MG63 (cell line): ENCODE data around the gene DGKI. TPM values are rescaled to one million over a fixed set of nuclear protein-coding genes. Genes with fewer than 3 reads are reported as not detected.

ENCODE experiments used
- DNase-seq: peaks from one replicate; pipeline ENCODE4 v3.0.0-alpha.2; 2020
- H3K27me3 ChIP-seq: fragments of 250-450 bp; sonication (Bioruptor Pico); 2 replicates; pipeline ENCODE4 v1.5.1; 2020; ENCODE audit warnings: mild to moderate bottlenecking, moderate library complexity
- H3K36me3 ChIP-seq: fragments of 250-450 bp; sonication (Bioruptor Pico); 2 replicates; pipeline ENCODE4 v1.5.1; 2020; ENCODE audit warnings: mild to moderate bottlenecking, moderate library complexity
- H3K4me3 ChIP-seq: fragments of 250-450 bp; sonication (Bioruptor Pico); 2 replicates; pipeline ENCODE4 v1.5.1; 2020; ENCODE audit warnings: mild to moderate bottlenecking, moderate library complexity
- H3K9me3 ChIP-seq: fragments of 250-450 bp; sonication (Bioruptor Pico); 2 replicates; pipeline ENCODE4 v1.5.1; 2020; ENCODE audit warnings: mild to moderate bottlenecking, moderate library complexity
- total RNA-seq: library from RNA; depleted of rRNA; stranded (reverse); fragments of >200 nt; shearing (Covaris generic); gene quantifications from 2 replicates; pipeline ENCODE4 v1.2.3, GENCODE V29; 2014; ENCODE audit warnings: low replicate concordance

Gene DGKI
- total RNA-seq, 1 experiment from 2014 or later: 0.43 TPM

DNA sequence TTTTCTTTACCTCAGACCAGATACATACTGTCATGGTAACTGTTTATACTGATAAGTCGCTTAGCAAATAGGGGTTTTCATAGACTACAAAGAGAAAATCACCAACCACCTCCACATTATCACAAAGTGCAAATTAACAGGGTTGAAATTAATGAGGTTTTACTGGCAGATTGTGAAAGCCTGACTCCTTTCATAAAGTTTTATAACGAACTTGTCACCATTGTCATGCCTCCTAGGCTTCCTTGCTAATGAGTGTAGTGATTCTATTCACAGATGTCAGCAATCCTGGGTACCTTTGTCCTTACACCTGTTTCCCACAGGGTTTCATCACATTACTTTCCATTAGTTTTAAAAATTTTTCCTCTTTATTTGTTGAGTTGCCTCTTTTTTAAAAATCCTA lies 361.0 kb downstream of the DGKI start:
- no peak for DNase-seq
- Histone ChIP-seq H3K36me3 (no peaks in the 10 kb centered on the region), H3K4me3 (no peak overlapping the region), H3K9me3 (no peaks in the 10 kb centered on the region), H3K27me3 (no peaks in the 10 kb centered on the region)

GRCh38 chr7:137484326-137484725 lies 362.4 kb downstream of the DGKI start:
- Histone ChIP-seq H3K9me3 (no peaks in the 10 kb centered on the region), H3K27me3 (no peaks in the 10 kb centered on the region), H3K4me3 (no peak overlapping the region), H3K36me3 (no peaks in the 10 kb centered on the region)
- no peak for DNase-seq

DNA sequence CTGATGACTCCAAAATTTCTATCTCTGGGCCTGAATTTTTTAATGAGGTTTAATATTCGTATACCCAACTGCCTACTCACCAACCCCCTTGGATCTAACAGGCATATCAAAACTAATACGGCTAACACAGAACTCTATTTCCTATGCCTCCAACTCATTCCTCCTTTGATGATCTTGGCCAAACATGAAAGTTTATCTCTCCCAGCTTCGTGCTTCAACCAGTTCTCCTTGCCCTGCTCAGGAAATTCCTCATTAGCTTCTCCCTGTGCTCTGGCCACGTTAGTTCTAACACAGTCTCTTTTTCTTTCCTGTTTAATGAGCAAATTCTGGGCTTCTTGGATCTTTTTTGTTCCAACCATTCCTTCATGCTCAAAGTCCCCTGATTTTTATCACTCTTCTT lies 364.3 kb downstream of the DGKI start:
- DNase-seq: no peak
- Histone ChIP-seq H3K4me3 (no peak overlapping the region), H3K27me3 (no peaks in the 10 kb centered on the region), H3K9me3 (no peaks in the 10 kb centered on the region), H3K36me3 (no peaks in the 10 kb centered on the region)

DNA sequence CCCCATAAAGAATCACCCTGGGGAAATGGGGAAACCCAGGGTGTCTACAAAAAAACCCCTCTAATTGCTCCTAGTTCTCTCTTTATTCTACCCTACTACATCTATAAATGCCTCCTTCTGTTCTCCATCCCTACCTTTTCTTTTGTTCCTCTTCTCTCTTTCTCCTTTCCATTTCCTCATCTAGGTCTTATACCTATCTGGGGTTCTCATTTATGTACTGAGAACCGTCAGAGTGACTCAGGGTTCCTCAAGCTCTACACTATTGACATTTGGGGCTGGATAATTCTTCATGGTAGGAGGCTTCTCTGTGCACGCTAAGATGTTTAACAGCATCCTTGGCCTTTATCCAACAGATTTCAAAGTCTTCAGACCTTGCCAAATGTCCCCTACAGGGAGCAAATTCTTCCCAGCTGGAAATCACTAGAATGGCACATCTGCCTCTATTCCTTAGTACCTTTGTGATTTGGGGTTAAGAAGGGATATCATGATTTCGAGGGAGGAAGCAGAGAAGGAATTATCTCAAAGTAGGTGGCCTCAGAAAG lies 365.9 kb downstream of the DGKI start:
- Histone ChIP-seq H3K27me3 (no peaks in the 10 kb centered on the region), H3K36me3 (no peaks in the 10 kb centered on the region), H3K4me3 (no peak overlapping the region), H3K9me3 (no peaks in the 10 kb centered on the region)
- DNase-seq: no peak

- H3K4me3 ChIP-seq: no peak overlapping the region
- DNase-seq: no peak
- no peaks in the 10 kb centered on the region for H3K9me3 ChIP-seq
- H3K27me3 ChIP-seq: no peaks in the 10 kb centered on the region
- no peaks in the 10 kb centered on the region for H3K36me3 ChIP-seq
Measured at GRCh38 chr7:137480401-137480800, 366.4 kb downstream of the DGKI start.

GRCh38 chr7:137476937-137477336 lies 369.8 kb downstream of the DGKI start:
- Histone ChIP-seq H3K4me3 (no peak overlapping the region), H3K27me3 (no peaks in the 10 kb centered on the region), H3K36me3 (no peaks in the 10 kb centered on the region), H3K9me3 (no peaks in the 10 kb centered on the region)
- DNase-seq: no peak

- H3K9me3 ChIP-seq: no peaks in the 10 kb centered on the region
- no peaks in the 10 kb centered on the region for H3K27me3 ChIP-seq
- no peak overlapping the region for H3K4me3 ChIP-seq
- no peaks in the 10 kb centered on the region for H3K36me3 ChIP-seq
- peak; percentile 10 for DNase-seq
Measured at GRCh38 chr7:137475966-137476365, 370.8 kb downstream of the DGKI start.

DNA sequence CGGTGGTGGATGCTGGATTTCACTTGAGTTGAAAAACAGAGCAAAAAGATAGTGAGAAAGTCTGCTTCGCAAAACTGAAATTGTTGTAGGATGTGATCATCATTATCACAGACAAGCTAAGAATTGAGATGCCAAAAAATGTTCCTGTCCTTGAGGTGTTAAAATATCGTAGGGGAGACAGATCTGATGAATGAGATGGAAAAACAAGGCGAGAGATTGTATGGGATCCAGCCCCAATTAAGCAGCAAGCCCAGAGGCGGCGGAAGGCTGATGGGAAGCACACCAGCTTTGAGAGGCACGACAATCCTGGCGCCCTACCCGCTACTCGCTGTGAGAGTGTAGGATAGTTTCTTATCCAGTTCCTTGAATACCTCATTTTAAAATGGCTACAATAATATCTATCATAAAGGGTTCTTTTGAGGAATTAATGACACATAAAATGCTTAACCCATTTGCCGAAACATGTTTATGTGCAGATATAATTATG lies 372.2 kb downstream of the DGKI start:
- Histone ChIP-seq H3K36me3 (no peaks in the 10 kb centered on the region), H3K9me3 (no peaks in the 10 kb centered on the region), H3K27me3 (no peaks in the 10 kb centered on the region), H3K4me3 (no peak overlapping the region)
- DNase-seq: no peak

DNA sequence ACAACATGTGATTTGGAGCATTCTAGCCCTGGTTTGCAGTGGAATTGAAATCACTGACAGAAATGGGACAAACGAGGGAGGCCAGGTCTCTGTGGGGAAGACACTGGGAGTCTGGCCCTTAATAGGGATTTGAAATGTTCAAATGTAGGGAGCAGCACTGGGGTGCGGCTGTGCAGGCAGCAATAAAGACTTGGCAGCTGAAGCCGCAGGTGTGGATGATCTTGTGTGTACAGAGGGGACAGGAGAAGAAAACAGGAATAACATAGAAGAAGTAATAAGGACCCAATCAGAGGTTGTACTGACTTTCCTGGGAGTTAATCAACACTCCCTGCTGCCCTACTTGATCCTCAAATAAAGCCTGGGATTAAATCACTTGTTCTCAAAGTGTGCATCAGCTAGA lies 375.6 kb downstream of the DGKI start:
- H3K9me3 ChIP-seq: no peaks in the 10 kb centered on the region
- H3K36me3 ChIP-seq: no peaks in the 10 kb centered on the region
- no peaks in the 10 kb centered on the region for H3K27me3 ChIP-seq
- H3K4me3 ChIP-seq: no peak overlapping the region
- DNase-seq: no peak

DNA sequence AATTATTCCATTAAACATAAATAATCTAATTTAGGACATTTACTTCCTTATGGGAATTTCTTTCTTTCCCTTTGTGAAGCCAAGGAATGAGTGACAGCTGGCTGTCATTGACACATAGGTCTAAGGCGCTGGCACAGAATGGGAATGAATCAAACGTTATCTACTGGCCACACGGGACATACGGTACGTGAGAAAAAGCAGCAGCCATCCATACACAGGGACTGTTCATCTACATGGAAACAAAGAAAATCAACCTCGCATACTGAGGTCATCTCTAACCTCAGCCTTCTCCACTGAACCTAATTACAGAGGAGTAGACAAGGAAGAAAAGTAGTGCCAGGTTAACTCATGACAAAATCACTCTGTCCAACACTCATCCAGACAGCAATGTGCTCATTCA lies 376.9 kb downstream of the DGKI start:
- no peak for DNase-seq
- no peak overlapping the region for H3K4me3 ChIP-seq
- no peaks in the 10 kb centered on the region for H3K9me3 ChIP-seq
- H3K27me3 ChIP-seq: no peaks in the 10 kb centered on the region
- no peaks in the 10 kb centered on the region for H3K36me3 ChIP-seq

- H3K27me3 ChIP-seq: no peaks in the 10 kb centered on the region
- no peak for DNase-seq
- no peaks in the 10 kb centered on the region for H3K36me3 ChIP-seq
- H3K9me3 ChIP-seq: no peaks in the 10 kb centered on the region
- no peak overlapping the region for H3K4me3 ChIP-seq
Measured at GRCh38 chr7:137469191-137469811, 377.5 kb downstream of the DGKI start.

GRCh38 chr7:137462847-137463246 lies 383.9 kb downstream of the DGKI start:
- no peak for DNase-seq
- Histone ChIP-seq H3K9me3 (no peaks in the 10 kb centered on the region), H3K36me3 (no peaks in the 10 kb centered on the region), H3K27me3 (no peaks in the 10 kb centered on the region), H3K4me3 (no peak overlapping the region)

DNA sequence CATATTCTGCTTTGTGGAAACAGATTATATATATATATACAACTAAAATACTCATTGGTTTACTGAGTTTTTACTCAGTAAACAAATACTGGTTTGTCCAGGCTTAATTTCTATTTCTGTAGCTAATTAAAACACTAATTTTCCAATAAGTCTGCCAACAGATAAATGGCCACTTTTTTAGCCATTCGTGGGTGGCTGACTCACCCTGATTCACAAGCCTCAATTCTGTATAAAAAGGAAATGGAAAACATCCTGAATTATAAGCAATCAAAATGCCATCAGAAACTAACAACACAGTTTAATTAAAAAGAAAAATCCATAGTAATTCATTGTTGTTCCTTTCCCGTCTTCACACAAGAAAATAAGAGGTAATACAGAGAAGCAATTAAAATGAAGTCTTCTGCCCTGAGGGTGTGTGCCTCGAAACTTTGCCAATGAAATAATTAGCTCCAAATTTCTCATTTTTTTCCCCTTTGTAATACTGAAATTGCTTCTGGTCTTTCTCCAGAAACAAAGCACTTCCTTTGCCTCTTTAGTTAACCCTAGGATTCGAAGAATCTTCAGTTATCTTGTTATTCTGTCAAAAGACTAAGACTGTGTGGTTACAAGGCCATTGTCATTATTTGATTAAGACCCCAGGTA lies 384.6 kb downstream of the DGKI start:
- no peak overlapping the region for H3K4me3 ChIP-seq
- no peaks in the 10 kb centered on the region for H3K9me3 ChIP-seq
- no peaks in the 10 kb centered on the region for H3K27me3 ChIP-seq
- H3K36me3 ChIP-seq: no peaks in the 10 kb centered on the region
- peak; percentile 1 for DNase-seq

DNA sequence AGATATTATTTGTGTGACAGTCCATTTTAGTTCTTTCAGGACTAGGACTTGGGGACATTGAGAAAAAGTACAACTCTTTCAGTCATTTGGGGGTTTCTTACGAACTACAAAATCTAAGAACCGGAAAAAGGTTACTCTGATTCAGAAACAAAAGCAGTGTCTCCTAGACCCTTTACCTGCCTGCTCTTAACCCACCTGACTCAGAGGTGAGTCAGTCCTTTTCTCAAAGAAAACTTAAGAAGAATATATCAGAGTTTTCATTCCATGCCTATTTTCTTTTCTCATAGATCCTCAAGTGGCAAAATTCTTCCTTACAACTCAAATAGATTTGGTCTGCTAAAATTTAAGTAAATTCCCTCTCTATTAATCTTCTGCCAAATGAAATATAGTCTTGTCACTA lies 388.4 kb downstream of the DGKI start:
- Histone ChIP-seq H3K4me3 (no peak overlapping the region), H3K27me3 (no peaks in the 10 kb centered on the region), H3K36me3 (no peaks in the 10 kb centered on the region), H3K9me3 (no peaks in the 10 kb centered on the region)
- DNase-seq: no peak

DNA sequence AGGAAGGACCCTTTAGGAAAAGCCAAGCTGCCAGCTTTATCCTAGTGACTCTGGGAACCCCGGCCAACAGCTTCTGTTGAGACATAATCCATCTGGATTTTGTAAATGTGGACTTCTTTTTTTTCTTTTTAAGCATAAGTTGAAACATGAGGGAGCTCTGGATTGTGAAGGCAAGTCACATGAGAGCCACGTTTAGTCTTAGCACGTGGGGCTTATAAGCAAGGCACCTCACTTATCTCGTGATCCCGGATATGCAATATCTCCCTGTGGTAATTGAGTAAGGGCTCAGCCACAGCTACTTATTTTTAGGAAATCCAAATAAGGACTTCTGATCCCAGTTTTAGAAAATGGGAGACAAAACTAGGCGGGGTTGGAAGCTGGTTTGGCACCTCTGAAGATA lies 392.0 kb downstream of the DGKI start:
- DNase-seq: no peak

GRCh38 chr7:137454246-137454724 lies 392.5 kb downstream of the DGKI start:
- no peaks in the 10 kb centered on the region for H3K9me3 ChIP-seq
- no peaks in the 10 kb centered on the region for H3K36me3 ChIP-seq
- H3K4me3 ChIP-seq: no peak overlapping the region
- no peaks in the 10 kb centered on the region for H3K27me3 ChIP-seq
- no peak for DNase-seq

More for the DNA sequence above, 392.0 kb downstream of the DGKI start:
- Histone ChIP-seq H3K9me3 (no peaks in the 10 kb centered on the region), H3K36me3 (no peaks in the 10 kb centered on the region), H3K27me3 (no peaks in the 10 kb centered on the region), H3K4me3 (no peak overlapping the region)

DNA sequence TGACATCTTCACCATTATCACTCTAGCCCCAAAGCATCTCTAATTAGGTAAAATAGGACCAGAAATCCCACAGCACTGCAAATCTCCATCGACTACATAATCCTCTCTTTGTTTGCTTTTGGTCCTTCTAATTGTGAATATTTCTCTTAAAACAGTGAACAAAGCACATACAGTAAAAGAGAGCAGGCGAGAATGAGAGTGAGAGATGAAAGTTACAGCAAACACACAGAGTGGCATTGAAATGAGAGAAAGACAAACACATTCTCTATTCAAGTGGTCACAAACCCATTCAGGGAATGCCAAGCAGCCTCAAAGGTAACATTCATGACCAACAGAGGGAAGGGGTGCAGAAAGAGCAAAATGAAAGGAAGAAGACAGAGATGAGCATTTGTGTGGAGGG lies 393.4 kb downstream of the DGKI start:
- no peaks in the 10 kb centered on the region for H3K9me3 ChIP-seq
- no peaks in the 10 kb centered on the region for H3K27me3 ChIP-seq
- no peaks in the 10 kb centered on the region for H3K36me3 ChIP-seq
- no peak for DNase-seq
- H3K4me3 ChIP-seq: no peak overlapping the region

DNA sequence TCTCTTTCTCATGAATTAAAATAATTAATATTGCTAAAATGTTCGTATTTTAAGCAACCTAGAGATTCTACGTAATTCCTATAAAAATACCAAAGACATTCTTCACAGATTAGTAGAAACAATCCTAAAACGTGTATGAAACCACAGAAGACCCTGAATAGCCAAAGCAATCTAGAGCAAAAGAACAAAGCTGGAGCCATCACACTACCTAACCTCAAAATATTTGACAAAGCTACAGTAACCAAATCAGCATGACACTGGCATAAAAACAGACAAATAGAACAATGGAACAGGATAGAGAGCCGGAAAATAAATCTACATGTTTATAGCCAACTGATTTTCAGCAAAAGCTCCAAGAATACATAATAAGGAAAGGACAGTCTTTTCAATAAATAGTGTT lies 397.8 kb downstream of the DGKI start:
- no peak for DNase-seq
- Histone ChIP-seq H3K9me3 (no peaks in the 10 kb centered on the region), H3K4me3 (no peak overlapping the region), H3K36me3 (no peaks in the 10 kb centered on the region), H3K27me3 (no peaks in the 10 kb centered on the region)
